Measurements from ENCODE around the gene KIF3B.
"Not testable (repeated sequence)": the region's sequence is repeated elsewhere in the genome, so short reads cannot be mapped to it uniquely, and the experiment has no call there.

Gene KIF3B

DNA sequence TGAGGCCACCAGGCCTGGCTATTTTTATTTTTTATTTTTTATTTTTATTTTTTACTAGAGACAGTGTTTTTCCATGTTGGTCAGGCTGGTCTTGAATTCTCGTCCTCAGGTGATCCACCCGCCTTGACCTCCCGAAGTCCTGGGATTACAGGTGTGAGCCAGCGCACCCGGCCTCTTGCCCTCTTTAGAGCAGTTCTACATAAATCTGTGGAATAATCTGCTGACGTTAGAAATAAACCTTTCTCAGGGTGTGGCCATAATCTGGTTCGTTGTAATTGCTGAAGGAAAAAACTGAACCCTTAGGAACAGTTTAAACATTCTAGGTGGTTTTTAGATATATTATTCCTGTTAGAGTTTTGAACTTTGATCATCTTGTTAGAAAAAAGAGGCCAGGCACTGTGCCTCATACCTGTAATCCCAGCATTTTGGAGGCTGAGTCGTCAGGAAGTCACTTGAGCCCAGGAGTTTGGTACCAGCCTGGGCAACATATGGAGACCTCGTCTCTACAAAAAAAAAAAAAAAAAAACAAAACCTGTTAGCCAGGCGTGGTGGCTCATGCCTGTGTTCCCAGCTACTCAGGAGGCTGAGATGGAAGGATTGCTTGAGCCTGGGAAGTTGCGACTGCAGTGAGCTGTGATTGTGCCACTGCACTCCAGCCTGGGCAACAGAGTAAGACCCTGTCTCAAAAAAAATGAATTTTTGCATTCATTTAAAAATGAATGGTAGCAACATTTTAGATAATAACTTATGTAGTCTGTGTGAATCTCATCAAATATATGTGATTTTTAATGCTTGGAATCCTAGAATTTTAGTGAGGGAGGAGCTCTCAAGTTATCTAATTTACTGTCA lies 104.9 kb downstream of the KIF3B start:
- no peak for DNase-seq (ENCODE audit: low read depth in 4 of 4, low spot score in 1 of 4)

DNA sequence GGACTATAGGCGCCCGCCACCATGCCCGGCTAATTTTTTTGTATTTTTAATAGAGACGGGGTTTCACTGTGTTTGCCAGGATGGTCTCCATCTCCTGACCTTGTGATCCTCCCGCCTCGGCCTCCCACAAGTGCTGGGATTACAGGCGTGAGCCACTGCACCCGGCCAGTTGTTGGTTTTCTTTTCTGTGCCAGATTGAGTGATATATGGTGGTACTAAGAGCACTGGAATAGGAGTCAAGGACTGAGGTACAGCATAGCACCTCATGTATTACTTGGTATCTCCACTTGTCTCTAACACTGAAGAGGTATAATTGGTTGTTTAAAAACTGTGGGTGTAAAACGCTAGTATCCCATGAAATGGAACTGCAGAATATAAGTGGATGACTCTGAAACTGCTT lies 106.0 kb downstream of the KIF3B start:
- not testable (repeated sequence) for DNase-seq (ENCODE audit: low read depth in 4 of 4, low spot score in 1 of 4)

All from stimulated activated CD4-positive, alpha-beta T cell treated with anti-CD3 and anti-CD28 coated beads, Interleukin-1b, Interleukin-23, amount 100 ng/mL, for 24 hours (primary cell).